NCI-H82 treated with DMSO at 0.1 percent for 48 hours (cell line): Measurements from ENCODE around the gene MAP3K20.
"Not testable (repeated sequence)": the region's sequence is repeated elsewhere in the genome, so short reads cannot be mapped to it uniquely, and the experiment has no call there.

Experiments
- DNase-seq: peaks from one replicate; lab custom pipeline; 2025; ENCODE audit not compliant: unreplicated experiment; lab: John Stamatoyannopoulos, UW

MAP3K20 gene

DNA sequence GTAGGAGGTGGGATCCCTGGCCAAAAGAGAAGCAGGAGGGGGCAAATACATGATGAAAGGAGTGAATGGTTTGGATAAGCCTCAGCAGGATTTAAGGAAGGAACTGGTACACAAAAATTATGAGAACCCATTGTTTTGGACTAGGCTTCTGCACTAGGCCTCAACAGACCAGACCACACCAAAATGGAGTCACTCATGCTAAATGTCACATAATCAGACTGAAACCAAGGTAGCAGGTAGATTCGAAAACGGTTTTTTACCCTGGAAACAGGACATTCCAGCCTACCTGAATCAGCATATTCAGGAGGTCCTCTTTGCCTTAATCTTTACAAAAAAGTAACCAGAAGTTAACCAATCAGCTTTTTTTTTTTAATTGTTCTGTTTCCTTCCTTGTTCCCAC lies 229.7 kb downstream of the MAP3K20 start:
- DNase-seq: no peak

DNA sequence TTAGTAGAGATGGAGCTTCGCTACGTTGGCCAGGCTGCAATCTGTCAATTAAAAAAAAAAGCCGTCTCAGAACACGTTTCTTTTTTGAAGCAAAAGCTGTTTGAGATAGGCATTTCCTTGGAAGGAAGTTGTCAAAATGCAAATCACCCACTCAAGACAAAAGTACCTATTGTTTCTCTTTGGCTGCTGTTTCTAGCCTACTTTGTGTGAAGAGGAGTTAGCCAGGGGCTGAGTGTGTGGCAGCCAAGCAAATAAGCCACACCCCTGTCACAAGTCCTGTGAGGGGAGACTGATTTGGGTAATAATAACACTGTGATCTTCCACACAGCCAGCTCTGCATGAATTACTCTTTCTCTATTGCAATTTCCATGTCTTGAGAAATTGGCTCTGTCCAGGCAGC lies 231.6 kb downstream of the MAP3K20 start:
- DNase-seq: no peak

DNA sequence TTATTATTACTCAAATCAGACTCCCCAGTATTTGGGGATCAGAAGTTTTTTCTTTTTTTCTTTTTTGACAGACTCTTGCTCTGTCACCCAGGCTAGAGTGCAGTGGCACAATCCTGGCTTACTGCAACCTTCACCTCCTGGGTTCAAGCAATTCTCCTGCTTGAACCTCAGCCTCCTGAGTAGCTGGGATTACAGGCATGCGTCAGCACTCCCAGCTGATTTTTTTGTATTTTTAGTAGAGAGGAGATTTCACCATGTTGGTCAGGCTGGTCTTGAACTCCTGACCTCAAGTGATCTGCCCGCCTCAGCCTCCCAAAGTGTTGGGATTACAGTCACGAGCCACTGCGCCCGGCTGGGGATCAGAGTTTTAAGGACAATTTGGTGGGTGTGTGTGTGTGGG lies 233.7 kb downstream of the MAP3K20 start:
- DNase-seq: not testable (repeated sequence)

DNA sequence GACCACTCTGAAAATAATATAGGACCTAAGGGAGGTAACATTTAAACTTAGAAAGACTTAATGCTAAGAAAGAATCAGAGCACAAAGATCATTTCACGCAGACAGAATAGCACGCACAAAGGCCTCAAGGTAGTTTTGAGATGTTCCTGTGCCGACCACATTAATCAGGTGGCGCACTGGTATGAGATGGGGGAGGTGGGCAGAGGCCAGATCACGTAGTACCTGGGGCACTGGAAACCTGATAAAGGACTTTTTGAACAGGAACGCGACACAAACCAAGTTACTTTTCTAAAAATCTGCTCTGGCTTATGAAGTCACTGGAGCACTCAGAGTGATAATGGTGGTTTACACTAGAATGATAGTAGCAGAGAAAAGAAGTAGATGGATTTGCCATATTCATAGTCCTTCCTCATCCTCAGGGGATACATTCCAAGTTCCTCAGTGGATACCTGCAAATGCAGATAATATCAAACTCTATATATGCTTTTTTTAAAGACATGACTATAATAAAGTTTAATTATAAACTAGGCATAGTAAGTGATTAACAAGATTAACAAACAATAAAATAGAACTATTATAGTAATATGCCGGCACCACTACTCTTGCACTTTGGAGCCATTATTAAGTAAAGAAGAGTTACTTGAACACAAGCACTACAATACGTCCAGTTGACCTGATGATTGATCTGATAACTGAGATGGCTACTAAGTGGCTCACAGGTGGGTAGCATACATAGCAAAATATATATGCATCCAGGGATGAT lies 236.4 kb downstream of the MAP3K20 start:
- DNase-seq: no peak
